Activated CD4-positive, alpha-beta T cell treated with anti-CD3 and anti-CD28 coated beads, Interleukin-2, Interleukin-6, amounts not matched to agents 100 ng/mL and 50 ng/mL, durations not matched to agents 16 hours and 8 hours (primary cell): ENCODE measurements around the gene HSPA4L.

Source experiments
- DNase-seq: peaks from one replicate; pipeline ENCODE4 v3.0.0-alpha.2; 2020

The HSPA4L gene

DNA sequence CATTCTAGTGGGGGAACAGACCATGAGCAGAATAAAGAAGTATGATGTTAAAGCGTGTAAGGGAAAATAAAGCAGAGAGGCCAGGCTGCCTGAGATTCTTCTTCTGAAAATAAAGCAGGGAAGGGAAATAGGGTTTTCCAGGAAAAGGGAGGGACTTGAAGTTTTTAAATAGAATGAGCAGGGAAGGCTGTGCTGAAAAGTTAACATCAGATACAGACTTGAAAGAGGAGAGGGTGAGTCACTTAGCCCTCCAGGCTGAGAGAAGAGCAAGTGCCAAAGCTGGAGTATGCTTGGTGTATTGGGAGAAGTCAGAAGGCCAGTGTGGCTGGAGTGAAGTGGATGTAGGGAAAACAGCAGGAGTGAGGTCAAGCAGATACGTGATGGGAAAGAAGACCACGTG is 88.6 kb downstream of the HSPA4L start:
- DNase-seq, result no peak

DNA sequence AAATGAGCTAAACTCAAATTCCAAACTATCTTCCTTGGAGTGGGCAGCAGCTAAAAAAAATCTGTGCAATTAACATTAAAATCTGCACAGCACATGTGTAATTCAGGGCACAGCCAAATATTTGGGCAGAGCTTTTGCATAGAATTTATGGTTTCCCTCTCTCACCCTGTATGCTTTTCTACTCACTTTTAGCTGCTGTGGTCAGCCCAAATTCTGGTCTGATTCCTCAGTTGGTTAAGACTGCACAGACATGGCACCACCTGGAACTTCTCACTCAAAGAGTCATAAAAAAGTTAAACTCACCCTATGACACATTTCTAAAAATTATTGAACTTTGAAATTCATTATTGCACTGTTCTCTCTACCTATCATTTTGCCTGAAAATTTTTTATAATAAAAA is 93.7 kb downstream of the HSPA4L start:
- DNase-seq, result no peak

DNA sequence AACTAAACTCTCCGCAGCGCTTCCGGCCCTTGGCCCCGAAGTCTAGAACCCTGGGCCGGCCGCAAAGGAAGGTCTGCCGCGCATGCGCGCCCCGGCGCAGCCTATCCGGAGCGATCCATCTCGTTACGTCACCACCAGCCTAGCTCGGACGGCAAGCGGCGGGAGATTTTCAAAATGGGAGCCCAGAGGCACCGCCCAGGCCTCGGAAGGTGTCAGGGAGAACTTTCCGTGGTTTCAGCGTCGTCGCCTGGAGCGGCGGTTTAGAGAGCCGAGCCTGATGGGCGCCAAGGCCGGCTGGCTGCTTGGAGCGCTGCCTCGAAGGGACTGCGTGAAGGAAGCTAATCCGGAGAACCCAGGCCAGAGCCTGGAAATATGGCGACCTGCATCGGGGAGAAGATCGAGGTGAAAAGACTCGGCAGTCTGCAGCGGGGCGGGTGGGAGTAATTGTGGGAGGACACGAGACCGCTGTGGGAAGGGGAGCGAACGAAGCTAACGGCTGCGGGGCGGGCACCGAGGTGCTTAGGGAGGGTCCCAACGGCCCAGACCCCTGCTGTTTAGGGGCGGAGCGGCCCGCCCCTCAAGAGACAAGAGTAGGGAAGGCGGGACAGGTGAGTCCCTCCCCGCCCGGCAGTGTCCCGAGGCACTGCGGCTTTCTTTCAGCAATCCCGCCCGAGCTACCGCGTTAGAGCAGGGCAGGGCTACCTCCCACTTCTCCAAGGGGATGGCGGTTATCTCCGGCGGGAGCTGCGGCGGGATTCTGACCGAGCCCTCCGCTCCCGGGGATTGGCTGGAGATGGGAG is 98.8 kb downstream of the HSPA4L start, which contains the start of gene PLK4:
PLK4 (plus strand) TSS at position 131 of the 800 bp plus-strand sequence; CDS start at position 373, 242 bp downstream.
- DNase-seq, result peak; percentile 98

DNA sequence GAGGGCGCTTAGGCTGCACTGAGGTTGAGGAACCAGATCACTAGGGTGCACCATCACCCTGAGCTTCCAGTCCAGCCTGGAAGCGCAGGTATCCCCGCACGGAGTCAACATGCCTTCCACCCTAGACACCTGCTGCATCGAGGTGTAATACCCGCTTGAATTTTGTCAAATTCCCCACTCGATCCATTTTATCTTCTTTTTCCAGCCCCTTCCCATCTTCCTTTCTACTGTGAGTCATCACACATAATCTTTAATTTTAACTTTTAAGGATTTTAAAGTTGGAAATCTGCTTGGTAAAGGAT is 99.4 kb downstream of the HSPA4L start:
- DNase-seq, result no peak

DNA sequence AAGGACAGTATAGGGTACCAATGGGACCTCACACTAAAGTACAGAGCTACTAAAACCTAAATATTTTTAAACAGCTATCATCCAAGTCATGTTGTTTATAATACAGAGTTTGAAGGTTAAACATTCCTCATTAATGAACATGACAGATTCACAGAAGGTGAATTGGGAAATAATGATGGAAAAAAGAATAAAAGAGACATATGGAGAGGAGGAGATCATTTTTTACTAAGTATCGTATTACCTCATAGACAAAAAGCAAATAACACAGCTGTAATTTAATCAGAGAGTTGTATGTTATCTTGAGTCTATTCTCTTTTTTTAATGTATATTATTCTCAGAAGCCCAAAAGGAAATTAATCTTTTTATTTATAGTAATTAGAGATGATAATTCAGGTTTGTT is 106.4 kb downstream of the HSPA4L start:
- no peak for DNase-seq

- DNase-seq, result no peak
These were observed 107.8 kb downstream of the HSPA4L start for GRCh38 chr4:127889903-127890302.
